DOHH2 (cell line): ENCODE results near the gene YEATS4.

Experiments
- H3F3A ChIP-seq: fragments of 200-600 bp; sonication (generic), shearing (Covaris generic); 2 replicates; pipeline ENCODE4 v1.6.0; 2016; ENCODE audit warnings: antibody characterized with exemption, mild to moderate bottlenecking; ENCODE audit not compliant: control insufficient read depth, insufficient read depth
- H3K27ac ChIP-seq: fragments of 200-600 bp; sonication (generic); 2 replicates; pipeline ENCODE4 v1.5.1; 2014; ENCODE audit warnings: low read depth, mild to moderate bottlenecking, low read length, moderate library complexity
- H3K27me3 ChIP-seq: fragments of 200-600 bp; sonication (generic); 2 replicates; pipeline ENCODE4 v1.6.1; 2014; ENCODE audit warnings: mild to moderate bottlenecking, low read length, mixed read lengths; ENCODE audit not compliant: control insufficient read depth
- H3K36me3 ChIP-seq: fragments of 200-600 bp; sonication (generic); 2 replicates; pipeline ENCODE4 v1.6.1; 2014; ENCODE audit warnings: mild to moderate bottlenecking, low read length, moderate library complexity, mixed read lengths; ENCODE audit not compliant: control insufficient read depth
- H3K4me1 ChIP-seq: fragments of 200-600 bp; sonication (generic); 2 replicates; pipeline ENCODE4 v1.6.1; 2014; ENCODE audit warnings: mild to moderate bottlenecking, low read length, mixed read lengths; ENCODE audit not compliant: control insufficient read depth
- H3K4me2 ChIP-seq: fragments of 200-600 bp; sonication (generic); 2 replicates; pipeline ENCODE4 v1.6.0; 2014; ENCODE audit warnings: mild to moderate bottlenecking, low read length, moderate library complexity
- H3K4me3 ChIP-seq: fragments of 200-600 bp; sonication (generic); 2 replicates; pipeline ENCODE4 v1.5.1; 2014; ENCODE audit warnings: mild to moderate bottlenecking, low read length, mixed read lengths
- H3K79me2 ChIP-seq: fragments of 200-600 bp; sonication (generic); 2 replicates; pipeline ENCODE4 v1.6.1; 2014; ENCODE audit warnings: mild to moderate bottlenecking, low read length, mixed read lengths; ENCODE audit not compliant: control insufficient read depth
- H3K9me2 ChIP-seq: fragments of 200-600 bp; sonication (generic); replicated peaks from 2 replicates; pipeline ENCODE4 v1.6.1; 2014; ENCODE audit warnings: mild to moderate bottlenecking, low read length, mixed read lengths; ENCODE audit not compliant: control insufficient read depth
- H3K9me3 ChIP-seq: fragments of 200-600 bp; sonication (generic); 2 replicates; pipeline ENCODE4 v1.6.1; 2014; ENCODE audit warnings: antibody characterized with exemption, low read length, mixed read lengths; ENCODE audit not compliant: control insufficient read depth, insufficient read depth
- H4K20me1 ChIP-seq: fragments of 200-600 bp; sonication (generic); 2 replicates; pipeline ENCODE4 v1.6.0; 2014; ENCODE audit warnings: low read depth, mild to moderate bottlenecking, antibody characterized with exemption, low read length, moderate library complexity; ENCODE audit not compliant: control insufficient read depth, insufficient read depth
- CTCF ChIP-seq: fragments of 200-600 bp; sonication (generic); IDR thresholded peaks from one replicate; pipeline ENCODE4 v1.5.1; 2014; ENCODE audit warnings: antibody characterized with exemption, mild to moderate bottlenecking, low read depth, low read length; ENCODE audit not compliant: poor library complexity, severe bottlenecking
- EZH2phosphoT487 ChIP-seq: fragments of 200-600 bp; sonication (generic); IDR thresholded peaks from 2 replicates; pipeline ENCODE4 v1.6.1; 2017; ENCODE audit warnings: borderline replicate concordance, mild to moderate bottlenecking, antibody characterized with exemption, low read length, moderate library complexity, mixed read lengths

Gene YEATS4

GRCh38 chr12:69351462-69352236, 7.9 kb upstream of the YEATS4 start:
- Histone ChIP-seq H4K20me1 (no peaks in the 10 kb centered on the region), H3F3A (no peaks in the 10 kb centered on the region), H3K9me3 (no peaks in the 10 kb centered on the region), H3K9me2 (no peaks in the 10 kb centered on the region), H3K36me3 (no peaks in the 10 kb centered on the region), H3K4me2 (no peak overlapping the region), H3K27ac (no peak overlapping the region), H3K4me1 (peaks cover 8% of the 10 kb centered on the region), H3K4me3 (no peak overlapping the region), H3K27me3 (no peaks in the 10 kb centered on the region), H3K79me2 (no peaks in the 10 kb centered on the region)
- no peak for TF ChIP-seq EZH2phosphoT487
- TF ChIP-seq CTCF, result no peak

- Histone ChIP-seq H3K4me3 (no peak overlapping the region), H3K36me3 (no peaks in the 10 kb centered on the region), H3K4me1 (peaks cover 15% of the 10 kb centered on the region), H3K9me2 (no peaks in the 10 kb centered on the region), H3K79me2 (no peaks in the 10 kb centered on the region), H3K9me3 (no peaks in the 10 kb centered on the region), H3K27ac (no peak overlapping the region), H3F3A (peaks cover 2% of the 10 kb centered on the region; the same call in 1 of the 2 replicates), H3K4me2 (no peak overlapping the region), H3K27me3 (no peaks in the 10 kb centered on the region), H4K20me1 (no peaks in the 10 kb centered on the region)
- TF ChIP-seq EZH2phosphoT487 (no peak), CTCF (no peak)
Measured at GRCh38 chr12:69352904-69353303, 6.6 kb upstream of the YEATS4 start.

GRCh38 chr12:69354172-69354555, 5.4 kb upstream of the YEATS4 start:
- H3K9me2 ChIP-seq, result no peaks in the 10 kb centered on the region

More at GRCh38 chr12:69354172-69354555, 5.4 kb upstream of the YEATS4 start:
- H3K4me2 ChIP-seq, result no peak overlapping the region
- H3K36me3 ChIP-seq, result no peaks in the 10 kb centered on the region
- no peaks in the 10 kb centered on the region for H3K9me3 ChIP-seq
- TF ChIP-seq CTCF, result no peak
- no peak for TF ChIP-seq EZH2phosphoT487
- no peak overlapping the region for H3K4me3 ChIP-seq
- no peaks in the 10 kb centered on the region for H4K20me1 ChIP-seq
- peaks cover 6% of the 10 kb centered on the region; the same call in 1 of the 2 replicates for H3F3A ChIP-seq
- no peak overlapping the region for H3K27ac ChIP-seq
- no peaks in the 10 kb centered on the region for H3K79me2 ChIP-seq
- no peaks in the 10 kb centered on the region for H3K27me3 ChIP-seq
- peaks cover 14% of the 10 kb centered on the region for H3K4me1 ChIP-seq
